H1 (cell line): ENCODE data around the gene ILK. TPM values are rescaled to one million over a fixed set of nuclear protein-coding genes. Genes with fewer than 3 reads are reported as not detected.
A peak's percentile ranks its signal among the peaks of the same experiment; 100 is the strongest.

Experiments used
- CTCF ChIA-PET: fragments of 300-600 bp; sonication (Branson Sonifier 250); formaldehyde crosslinking; loops from one replicate; lab custom pipeline; 2021; ENCODE audit not compliant: partially characterized antibody; lab: Charles Lee
- POLR2A ChIA-PET: fragments of 300-600 bp; sonication (Branson Sonifier 250); formaldehyde crosslinking; loops from one replicate; lab custom pipeline; 2021; ENCODE audit warnings: inconsistent platforms; ENCODE audit not compliant: partially characterized antibody; lab: Charles Lee
- DNase-seq, 2 experiments: peaks; one replicate each; pipeline versions ENCODE4 v3.0.0 to v3.0.0-alpha.2; 2010 to 2022; ENCODE audit warnings: low spot score in 2 of 2, low read depth in 1 of 2, mixed read lengths in 1 of 2
- FAIRE-seq: peaks from 2 replicates; lab custom pipeline; 2011; peaks lifted over from hg19 to GRCh38; lab: Jason Lieb, UNC
- H2AFZ ChIP-seq: 2 replicates; pipeline ENCODE4 v1.8.1; 2012; ENCODE audit warnings: low read length, inconsistent platforms
- H2AK5ac ChIP-seq: 2 replicates; pipeline ENCODE4 v1.6.1; 2013; ENCODE audit warnings: low read depth, low read length
- H2BK120ac ChIP-seq: replicated peaks from 2 replicates; pipeline ENCODE3; 2013; ENCODE audit warnings: low read depth, low read length, inconsistent platforms
- H2BK12ac ChIP-seq: 2 replicates; pipeline ENCODE4 v1.6.1; 2013; ENCODE audit warnings: low read depth, low read length
- H2BK15ac ChIP-seq: 2 replicates; pipeline ENCODE4 v1.6.1; 2013; ENCODE audit warnings: low read length
- H2BK20ac ChIP-seq: 2 replicates; pipeline ENCODE4 v1.6.1; 2013; ENCODE audit warnings: low read length
- H2BK5ac ChIP-seq: 2 replicates; pipeline ENCODE4 v1.6.1; 2013; ENCODE audit warnings: low read depth, low read length
- H3K14ac ChIP-seq: 2 replicates; pipeline ENCODE4 v1.6.1; 2013; ENCODE audit warnings: inconsistent platforms; ENCODE audit not compliant: insufficient read length
- H3K18ac ChIP-seq: 2 replicates; pipeline ENCODE4 v1.6.1; 2013; ENCODE audit warnings: low read length; ENCODE audit errors: extremely low read depth
- H3K23ac ChIP-seq: 2 replicates; pipeline ENCODE4 v1.6.1; 2013; ENCODE audit warnings: inconsistent platforms; ENCODE audit not compliant: insufficient read length
- H3K23me2 ChIP-seq: 2 replicates; pipeline ENCODE4 v1.6.1; 2013; ENCODE audit warnings: low read depth, low read length
- H3K27ac ChIP-seq: 2 replicates; pipeline ENCODE4 v1.6.1; 2011; ENCODE audit warnings: low read depth, low read length, inconsistent platforms
- H3K27me3 ChIP-seq, 4 experiments: replicated peaks in 1 of 4; 1 replicate in 1 of 4; 2 replicates in 3 of 4; pipeline versions ENCODE4 v1.6.1 to v1.8.1; 2011 to 2013; ENCODE audit warnings: low read length in 3 of 4, mild to moderate bottlenecking in 3 of 4, inconsistent platforms in 2 of 4, mixed read lengths in 2 of 4, moderate library complexity in 1 of 4; ENCODE audit not compliant: control insufficient read depth in 3 of 4, insufficient read depth in 3 of 4; ENCODE audit errors: extremely low read depth in 1 of 4
- H3K36me3 ChIP-seq, 4 experiments: 2 replicates each; pipeline versions ENCODE4 v1.6.1 to v1.8.1; 2011 to 2013; ENCODE audit warnings: mild to moderate bottlenecking in 4 of 4, low read length in 3 of 4, moderate library complexity in 2 of 4, control low read depth in 1 of 4, inconsistent platforms in 1 of 4; ENCODE audit not compliant: insufficient read depth in 4 of 4, control insufficient read depth in 2 of 4
- H3K4ac ChIP-seq: replicated peaks from 2 replicates; pipeline ENCODE3; 2013; ENCODE audit warnings: low read length, low read depth, mixed read lengths, inconsistent platforms; ENCODE audit not compliant: insufficient read length
- H3K4me1 ChIP-seq, 4 experiments: replicated peaks in 1 of 4; 1 replicate in 1 of 4; 2 replicates in 3 of 4; pipeline versions ENCODE4 v1.6.1 to v1.8.1; 2011 to 2013; ENCODE audit warnings: low read length in 3 of 4, inconsistent platforms in 2 of 4, mixed read lengths in 1 of 4; ENCODE audit not compliant: insufficient read depth in 4 of 4, control insufficient read depth in 3 of 4
- H3K4me2 ChIP-seq, 2 experiments: 2 replicates each; pipeline versions ENCODE4 v1.6.1 to v1.8.1; 2011 to 2013; ENCODE audit warnings: low read depth in 2 of 2, low read length in 2 of 2, control low read depth in 1 of 2, inconsistent platforms in 1 of 2, mild to moderate bottlenecking in 1 of 2; ENCODE audit not compliant: insufficient read depth in 1 of 2
- H3K4me3 ChIP-seq, 4 experiments: fragments of 200-600, 300-600 bp in 1 of 4; sonication (generic), shearing (Covaris generic), sonication (Bioruptor Twin) in 1 of 4; 2 replicates each; pipeline versions ENCODE4 v1.5.1 to v1.8.1; 2011 to 2016; ENCODE audit warnings: low read length in 4 of 4, low read depth in 3 of 4, control low read depth in 2 of 4, inconsistent platforms in 2 of 4, mild to moderate bottlenecking in 2 of 4, mixed read lengths in 1 of 4, moderate library complexity in 1 of 4; ENCODE audit not compliant: insufficient read depth in 2 of 4; ENCODE audit errors: extremely low read depth in 1 of 4
- H3K56ac ChIP-seq: replicated peaks from 2 replicates; pipeline ENCODE3; 2013; ENCODE audit warnings: low read depth, mild to moderate bottlenecking, mixed read lengths, low read length, inconsistent platforms; ENCODE audit not compliant: insufficient read length
- H3K79me1 ChIP-seq: 2 replicates; pipeline ENCODE4 v1.6.1; 2013; ENCODE audit warnings: low read depth, low read length, control low read depth
- H3K79me2 ChIP-seq, 2 experiments: 2 replicates each; pipeline versions ENCODE4 v1.6.1 to v1.8.1; 2012 to 2013; ENCODE audit warnings: low read length in 2 of 2, mild to moderate bottlenecking in 2 of 2, inconsistent platforms in 1 of 2; ENCODE audit not compliant: insufficient read depth in 2 of 2, control insufficient read depth in 1 of 2
- H3K9ac ChIP-seq, 4 experiments: replicated peaks in 1 of 4; 1 replicate in 1 of 4; 2 replicates in 3 of 4; pipeline versions ENCODE4 v1.6.1 to v1.8.1; 2011 to 2013; ENCODE audit warnings: low read depth in 3 of 4, low read length in 3 of 4, control low read depth in 2 of 4, mild to moderate bottlenecking in 2 of 4, moderate library complexity in 2 of 4, inconsistent platforms in 1 of 4; ENCODE audit errors: extremely low read depth in 1 of 4
- H3K9me3 ChIP-seq, 2 experiments: 2 replicates each; pipeline versions ENCODE4 v1.6.1 to v1.8.1; 2012 to 2013; ENCODE audit warnings: mild to moderate bottlenecking in 2 of 2, moderate library complexity in 2 of 2, control low read depth in 1 of 2, inconsistent platforms in 1 of 2, low read depth in 1 of 2, low read length in 1 of 2, mixed read lengths in 1 of 2; ENCODE audit not compliant: insufficient read depth in 2 of 2
- H4K20me1 ChIP-seq, 2 experiments: replicated peaks in 1 of 2; 2 replicates each; pipeline versions ENCODE3 to v1.8.1; 2011 to 2013; ENCODE audit warnings: inconsistent platforms in 2 of 2, low read length in 2 of 2, mild to moderate bottlenecking in 1 of 2; ENCODE audit not compliant: insufficient read depth in 2 of 2, control insufficient read depth in 1 of 2
- H4K5ac ChIP-seq: 2 replicates; pipeline ENCODE4 v1.6.1; 2013; ENCODE audit warnings: low read length, low read depth, mixed read lengths, inconsistent platforms; ENCODE audit not compliant: insufficient read length
- H4K8ac ChIP-seq: 2 replicates; pipeline ENCODE4 v1.8.0; 2013; ENCODE audit warnings: mild to moderate bottlenecking, moderate library complexity, low read length, inconsistent platforms; ENCODE audit not compliant: insufficient read depth; ENCODE audit errors: extremely low read depth
- H4K91ac ChIP-seq: replicated peaks from 2 replicates; pipeline ENCODE3; 2013; ENCODE audit warnings: low read length, mixed read lengths, inconsistent platforms; ENCODE audit not compliant: insufficient read length
- CEBPB ChIP-seq: IDR thresholded peaks from 2 replicates; pipeline ENCODE4 v1.6.1; 2012; ENCODE audit warnings: low read depth, low read length
- CTBP2 ChIP-seq: IDR thresholded peaks from 2 replicates; pipeline ENCODE4 v1.7.0; 2011; ENCODE audit warnings: borderline replicate concordance, mild to moderate bottlenecking, moderate library complexity, mixed read lengths, low read length; ENCODE audit not compliant: insufficient read depth, insufficient read length
- E2F6 ChIP-seq: IDR thresholded peaks from 2 replicates; pipeline ENCODE4 v1.6.1; 2012; ENCODE audit warnings: inconsistent platforms
- HDAC2 ChIP-seq, 2 experiments: fragments of 300-600 bp in 1 of 2; sonication (generic) in 1 of 2; IDR thresholded peaks; 2 replicates each; pipeline ENCODE4 v1.6.1; 2011 to 2012; ENCODE audit warnings: low read depth in 2 of 2, low read length in 2 of 2, mild to moderate bottlenecking in 2 of 2, moderate library complexity in 2 of 2, borderline replicate concordance in 1 of 2, inconsistent platforms in 1 of 2
- KDM1A ChIP-seq: fragments of 200-600, 300-600 bp; sonication (generic); IDR thresholded peaks from 2 replicates; pipeline ENCODE4 v1.7.1; 2016; ENCODE audit warnings: mild to moderate bottlenecking, low read length, borderline replicate concordance
- SP1 ChIP-seq: IDR thresholded peaks from 2 replicates; pipeline ENCODE4 v1.6.1; 2011; ENCODE audit warnings: low read depth, low read length
- TAF7 ChIP-seq: optimal IDR thresholded peaks from 2 replicates; pipeline ENCODE3; 2011; ENCODE audit warnings: low read depth, mild to moderate bottlenecking, inconsistent platforms, low read length, moderate library complexity, borderline replicate concordance
- TBP ChIP-seq: IDR thresholded peaks from 2 replicates; pipeline ENCODE4 v1.6.1; 2011; ENCODE audit warnings: low read depth, low read length, improper control_type of control experiment
- TCF12 ChIP-seq: IDR thresholded peaks from 2 replicates; pipeline ENCODE4 v1.6.1; 2011; ENCODE audit warnings: low read depth, mild to moderate bottlenecking, low read length
- WGBS, 2 experiments: shearing (Covaris generic) in 1 of 2; methylation state at CpG; one replicate each; pipeline versions ENCODE4 v1.1.6 to v1.1.7; 2013 to 2015; ENCODE audit warnings: low lambda C conversion rate in 2 of 2, mixed read lengths in 2 of 2, inconsistent platforms in 1 of 2, low coverage in 1 of 2, missing lambda C conversion rate in 1 of 2; ENCODE audit not compliant: insufficient replicate concordance in 2 of 2, insufficient coverage in 1 of 2, insufficient read length in 1 of 2; ENCODE audit errors: extremely low coverage in 1 of 2, missing lambda C conversion rate in 1 of 2; 5-methylcytosine and 5-hydroxymethylcytosine counted together
- polyA plus RNA-seq, 7 experiments: library from polyadenylated mRNA; depleted of rRNA in 3 of 7; stranded (reverse) in 5 of 7; unstranded in 2 of 7; fragments of >200 nt in 5 of 7; fragments of 200-250 nt in 2 of 7; gene quantifications; 1 replicate in 5 of 7; 2 replicates in 1 of 7; 4 replicates in 1 of 7; pipeline versions ENCODE4 v1.2.1 to v1.2.3, GENCODE V29; 2011 to 2013; ENCODE audit warnings: missing spikeins in 2 of 7, mixed read lengths in 2 of 7
- total RNA-seq: library from RNA; stranded (reverse); fragmentation: NEBNext Ultra II Directional; extraction: Animal tissue kit (Norgen Biotek cat#: 25700); gene quantifications from 2 replicates; pipeline ENCODE4 v1.2.1, GENCODE V29; 2021

The ILK gene
- total and polyA plus RNA-seq, 2 of the 8 experiments (the other 6 are each of a cell fraction or from before 2014, with no cell fraction given) = 91.4 to 132 TPM

GRCh38 chr11:6574816-6575715, 28.5 kb upstream of the ILK start:
- no peaks in the 10 kb centered on the region for H3K36me3 ChIP-seq
- H4K5ac ChIP-seq = no peak overlapping the region
- H3K18ac ChIP-seq = no peak overlapping the region
- no peak overlapping the region for H4K91ac ChIP-seq
- no peak overlapping the region for H2BK12ac ChIP-seq
- 90% methylated on average over 6 of the region's 6 CpGs; no CpG with 5 or more reads in 1 of the 2 experiments for WGBS, 2 experiments
- H3K9me3 ChIP-seq = no peaks in the 10 kb centered on the region
- no peak overlapping the region for H3K56ac ChIP-seq
- no peaks in the 10 kb centered on the region for H4K20me1 ChIP-seq
- no peak overlapping the region for H2AK5ac ChIP-seq
- H3K4me2 ChIP-seq = no peak overlapping the region
- H3K23me2 ChIP-seq = no peaks in the 10 kb centered on the region; the same call in 1 of the 2 replicates
- no peak overlapping the region for H2BK5ac ChIP-seq
- no peak overlapping the region for H4K8ac ChIP-seq
- ChIA-PET CTCF (interaction anchor here (0.7 to 1.7 kb wide), 5 partner anchors 21 to 136 kb away, joined by 3 to 4 read pairs (median 3); no protein-coding TSS in a partner anchor), POLR2A (interaction anchor here (1.4 kb wide), 1 partner anchor 11 kb away, joined by 3 read pairs; no protein-coding TSS in a partner anchor)
- TF ChIP-seq E2F6 = no peak
- no peak for TF ChIP-seq KDM1A
- TF ChIP-seq SP1 = no peak
- no peak for TF ChIP-seq CEBPB
- no peak for TF ChIP-seq TAF7
- no peak for TF ChIP-seq CTBP2
- no peak for TF ChIP-seq TBP
- TF ChIP-seq HDAC2 (IDR thresholded peaks at IDR 0.05; ENCODE audit: borderline replicate concordance in 1 of 2, low read depth in 2 of 2, low read length in 2 of 2) = no peak
- TF ChIP-seq TCF12 = no peak
- H3K9ac ChIP-seq = no peak overlapping the region
- H2BK120ac ChIP-seq = no peak overlapping the region
- H3K27ac ChIP-seq = no peak overlapping the region
- no peaks in the 10 kb centered on the region for H3K27me3 ChIP-seq
- H3K4ac ChIP-seq = no peak overlapping the region
- peaks cover 0 to 2% (median 0%) of the 10 kb centered on the region in 4 experiments; a peak in 1 of 7 replicates for H3K4me1 ChIP-seq
- no peak overlapping the region for H3K23ac ChIP-seq
- no peak overlapping the region for H2BK20ac ChIP-seq
- no peaks in the 10 kb centered on the region for H3K79me2 ChIP-seq
- H3K14ac ChIP-seq = no peak overlapping the region
- FAIRE-seq (no peak), DNase-seq (peak in 1 of 2 experiments; percentile 10)
- H2BK15ac ChIP-seq = no peak overlapping the region
- no peaks in the 10 kb centered on the region for H3K79me1 ChIP-seq
- no peak overlapping the region for H2AFZ ChIP-seq
- no peak overlapping the region for H3K4me3 ChIP-seq
